H1 (cell line): ENCODE results near the gene MPP3. TPM values are rescaled to one million over a fixed set of nuclear protein-coding genes. Genes with fewer than 3 reads are reported as not detected.

ENCODE experiments used
- BCL11A ChIP-seq, 2 experiments: IDR thresholded peaks; one replicate each; pipeline ENCODE4 v1.6.1; 2011; ENCODE audit warnings: low read depth in 2 of 2, low read length in 2 of 2, mild to moderate bottlenecking in 2 of 2
- CBX5 ChIP-seq: fragments of 300-800, 300-1000 bp; sonication (generic); IDR thresholded peaks from 2 replicates; pipeline ENCODE4 v1.7.1; 2016; ENCODE audit warnings: antibody characterized with exemption, low read length, low read depth
- CHD1 ChIP-seq: IDR thresholded peaks from 2 replicates; pipeline ENCODE4 v1.6.1; 2012; ENCODE audit warnings: low read depth, low read length, improper control_type of control experiment
- CREB1 ChIP-seq: IDR thresholded peaks from 2 replicates; pipeline ENCODE4 v1.6.1; 2012; ENCODE audit warnings: inconsistent platforms
- CTCF ChIP-seq, 3 experiments: IDR thresholded peaks; 1 replicate in 2 of 3; 2 replicates in 1 of 3; pipeline versions ENCODE4 v1.5.1 to v1.6.1; 2011; ENCODE audit warnings: low read length in 3 of 3, mild to moderate bottlenecking in 3 of 3, inconsistent platforms in 2 of 3, low read depth in 1 of 3, moderate library complexity in 1 of 3; ENCODE audit not compliant: insufficient read depth in 1 of 3; ENCODE audit errors: control extremely low read depth in 1 of 3
- FOSL1 ChIP-seq: IDR thresholded peaks from 2 replicates; pipeline ENCODE4 v1.6.1; 2011; ENCODE audit warnings: mild to moderate bottlenecking, low read depth, low read length, moderate library complexity; ENCODE audit not compliant: insufficient read depth
- HDAC6 ChIP-seq: IDR thresholded peaks from one replicate; pipeline ENCODE4 v1.7.1; 2012; ENCODE audit warnings: low read depth, mild to moderate bottlenecking, inconsistent platforms, low read length, moderate library complexity
- KDM5A ChIP-seq: fragments of 200-600 bp; IDR thresholded peaks from 2 replicates; pipeline ENCODE4 v1.7.1; 2012; ENCODE audit warnings: mild to moderate bottlenecking, low read length, inconsistent platforms, mixed read lengths
- MAFK ChIP-seq: IDR thresholded peaks from 2 replicates; pipeline ENCODE4 v1.6.1; 2012; ENCODE audit warnings: low read depth, mild to moderate bottlenecking, improper control_type of control experiment, low read length
- MAX ChIP-seq: IDR thresholded peaks from 2 replicates; pipeline ENCODE4 v1.6.1; 2012; ENCODE audit warnings: inconsistent platforms
- NANOG ChIP-seq: IDR thresholded peaks from 2 replicates; pipeline ENCODE4 v1.6.1; 2011; ENCODE audit warnings: low read length, low read depth, mild to moderate bottlenecking, inconsistent platforms; ENCODE audit not compliant: insufficient read depth, poor library complexity, severe bottlenecking
- POLR2AphosphoS5 ChIP-seq: IDR thresholded peaks from 2 replicates; pipeline ENCODE4 v1.6.1; 2011; ENCODE audit warnings: low read depth, low read length
- RBBP5 ChIP-seq: IDR thresholded peaks from 2 replicates; pipeline ENCODE4 v1.7.1; 2012; ENCODE audit warnings: low read depth, mild to moderate bottlenecking, inconsistent platforms, low read length, moderate library complexity, borderline replicate concordance
- RNF2 ChIP-seq: fragments of 200-900, 300-1000 bp; sonication (generic); IDR thresholded peaks from 2 replicates; pipeline ENCODE4 v1.7.1; 2016; ENCODE audit warnings: borderline replicate concordance, low read depth, mild to moderate bottlenecking, antibody characterized with exemption, low read length; ENCODE audit not compliant: poor library complexity, severe bottlenecking; ENCODE audit errors: missing control alignments
- SRF ChIP-seq: IDR thresholded peaks from 2 replicates; pipeline ENCODE4 v1.6.1; 2011; ENCODE audit warnings: mild to moderate bottlenecking, low read depth, low read length, moderate library complexity
- TAF7 ChIP-seq: optimal IDR thresholded peaks from 2 replicates; pipeline ENCODE3; 2011; ENCODE audit warnings: low read depth, mild to moderate bottlenecking, inconsistent platforms, low read length, moderate library complexity, borderline replicate concordance
- TBP ChIP-seq: IDR thresholded peaks from 2 replicates; pipeline ENCODE4 v1.6.1; 2011; ENCODE audit warnings: low read depth, low read length, improper control_type of control experiment
- YY1 ChIP-seq: IDR thresholded peaks from 2 replicates; pipeline ENCODE4 v1.6.1; 2011; ENCODE audit warnings: low read depth, mild to moderate bottlenecking, low read length
- polyA plus RNA-seq, 7 experiments: library from polyadenylated mRNA; depleted of rRNA in 3 of 7; stranded (reverse) in 5 of 7; unstranded in 2 of 7; fragments of >200 nt in 5 of 7; fragments of 200-250 nt in 2 of 7; gene quantifications; 1 replicate in 5 of 7; 2 replicates in 1 of 7; 4 replicates in 1 of 7; pipeline versions ENCODE4 v1.2.1 to v1.2.3, GENCODE V29; 2011 to 2013; ENCODE audit warnings: missing spikeins in 2 of 7, mixed read lengths in 2 of 7
- total RNA-seq: library from RNA; stranded (reverse); fragmentation: NEBNext Ultra II Directional; extraction: Animal tissue kit (Norgen Biotek cat#: 25700); gene quantifications from 2 replicates; pipeline ENCODE4 v1.2.1, GENCODE V29; 2021

MPP3 gene
- total and polyA plus RNA-seq, 2 of the 8 experiments (the other 6 are each of a cell fraction or from before 2014, with no cell fraction given), result 3.1 to 6.1 TPM

GRCh38 chr17:43846221-43846712 lies 13.3 kb upstream of the MPP3 start (continued):
- TF ChIP-seq CHD1, result no peak
- no peak for TF ChIP-seq POLR2AphosphoS5
- 0 out of 2 replicates have a peak, but pooled peaks have one; percentile 41 for TF ChIP-seq CREB1
- no peak for TF ChIP-seq TAF7
- no peak for TF ChIP-seq CBX5
- 0 out of 2 replicates have a peak, but pooled peaks have one; percentile 47 for TF ChIP-seq YY1
- no peak for TF ChIP-seq SRF
- TF ChIP-seq MAFK, result no peak
- TF ChIP-seq NANOG, result no peak
- TF ChIP-seq BCL11A (IDR thresholded peaks at IDR 0.05; ENCODE audit: low read depth in 2 of 2, low read length in 2 of 2), result no peak
- peak; percentile 33 for TF ChIP-seq TBP
- TF ChIP-seq FOSL1, result no peak
- TF ChIP-seq KDM5A, result no peak; the same call in 1 of the 2 replicates
- TF ChIP-seq MAX, result no peak
- TF ChIP-seq RNF2, result no peak
- no peak for TF ChIP-seq HDAC6
- TF ChIP-seq RBBP5, result no peak
- peak; percentile 97 to 98 (median 97) for TF ChIP-seq CTCF (IDR thresholded peaks at IDR 0.05; ENCODE audit: control extremely low read depth in 1 of 3, insufficient read depth in 1 of 3, low read depth in 1 of 3, low read length in 3 of 3)
